Measurements from ENCODE around the gene CLDN9.

Gene CLDN9

GRCh38 chr16:3058139-3059030, 45.7 kb downstream of the CLDN9 start:
- DNase-seq, result peak in 1 of 2 experiments; percentile 16

- peak; percentile 51 to 59 for DNase-seq
Observed at GRCh38 chr16:3059041-3059722, 46.5 kb downstream of the CLDN9 start.

- DNase-seq, result no peak
Observed at GRCh38 chr16:3059723-3060242, 47.1 kb downstream of the CLDN9 start.

GRCh38 chr16:3060339-3061127, 47.8 kb downstream of the CLDN9 start:
- DNase-seq, result no peak

- DNase-seq, result no peak
Observed at GRCh38 chr16:3062553-3062952, 49.8 kb downstream of the CLDN9 start.

- DNase-seq, result no peak
Observed at GRCh38 chr16:3063625-3064386, 51.1 kb downstream of the CLDN9 start.
